Left ventricle myocardium superior (tissue), 1 donor: ENCODE measurements around the gene ZNF814. TPM values are rescaled to one million over a fixed set of nuclear protein-coding genes. Genes with fewer than 3 reads are reported as not detected.
"Not testable (repeated sequence)": the region's sequence is repeated elsewhere in the genome, so short reads cannot be mapped to it uniquely, and the experiment has no call there.

Experiments
- ATAC-seq: fragments of 200-7000 bp; cut with Tn5 transposase; one replicate; pipeline ENCODE4 v1.9.1; 2020; ENCODE audit warnings: mild to moderate bottlenecking, moderate library complexity
- DNase-seq: peaks from one replicate; pipeline ENCODE4 v3.0.0-alpha.2; 2020
- intact Hi-C: fragments of 100-400 bp; cut with micrococcal nuclease; formaldehyde crosslinking; loops from one replicate; pipeline ENCODE4 v1.11.0; 2022
- long read RNA-seq: library from polyadenylated mRNA; unstranded; transcript quantifications from one replicate; pipeline ENCODE4 v2.0.0, GENCODE V29; 2021
- total RNA-seq: library from RNA; stranded (reverse); fragmentation: NEBNext Ultra II Directional; extraction: Animal tissue kit (Norgen Biotek cat#: 25700); gene quantifications from one replicate; pipeline ENCODE4 v1.2.1, GENCODE V29; 2021
- donor health status: DM: no; HTN: yes; CAD: no; lungs with severe emphysema.

The ZNF814 gene
- 14.1 TPM for total RNA-seq
- long read RNA-seq, transcript ZNF814-208 (3 exons, 528 nt) = major isoform, 5 of 27 reads
- long read RNA-seq, partial matches to known transcripts = 0 of 27 reads
- long read RNA-seq, other reads (novel, unspliced or antisense) = 19 of 27 reads

DNA sequence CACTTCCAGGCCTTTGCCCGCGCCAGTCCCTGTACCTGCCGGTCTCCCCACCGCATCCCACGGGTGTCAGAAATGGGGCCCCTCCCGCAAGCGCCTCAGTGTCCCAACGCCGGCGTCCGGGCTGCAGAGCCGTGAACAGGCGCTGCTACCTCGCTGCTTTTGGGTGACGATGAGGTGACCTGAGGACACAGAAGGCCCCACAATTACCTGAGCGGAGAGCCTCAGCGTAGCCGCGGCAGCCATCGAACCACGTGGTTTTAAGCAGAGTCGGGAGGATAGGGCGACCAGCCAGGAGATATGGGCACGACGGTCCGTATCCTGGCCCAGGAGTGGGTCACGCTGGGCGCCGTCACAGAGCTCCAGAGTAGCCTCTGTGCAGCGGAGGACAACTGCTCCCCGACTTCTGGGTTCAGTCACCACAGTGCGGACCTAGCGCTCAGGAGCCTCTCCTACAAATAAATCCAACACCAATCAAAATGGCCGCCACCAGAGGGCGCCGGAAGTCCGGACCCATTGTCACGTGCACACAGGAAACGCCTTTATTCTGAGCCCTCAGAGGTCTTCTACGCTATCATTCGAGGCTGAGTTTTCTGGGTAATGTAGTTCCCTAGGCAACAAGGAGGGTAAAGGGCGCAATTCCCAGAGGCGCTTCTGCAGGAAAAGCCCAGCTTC, at the start of gene ZNF814:
ZNF814 (minus strand) TSS at position 478 of the 672 bp plus-strand sequence; CDS start at position 243, 235 bp downstream.
- ATAC-seq (peak; percentile 92), DNase-seq (peak; percentile 90)
- intact Hi-C loops = no loop called here

DNA sequence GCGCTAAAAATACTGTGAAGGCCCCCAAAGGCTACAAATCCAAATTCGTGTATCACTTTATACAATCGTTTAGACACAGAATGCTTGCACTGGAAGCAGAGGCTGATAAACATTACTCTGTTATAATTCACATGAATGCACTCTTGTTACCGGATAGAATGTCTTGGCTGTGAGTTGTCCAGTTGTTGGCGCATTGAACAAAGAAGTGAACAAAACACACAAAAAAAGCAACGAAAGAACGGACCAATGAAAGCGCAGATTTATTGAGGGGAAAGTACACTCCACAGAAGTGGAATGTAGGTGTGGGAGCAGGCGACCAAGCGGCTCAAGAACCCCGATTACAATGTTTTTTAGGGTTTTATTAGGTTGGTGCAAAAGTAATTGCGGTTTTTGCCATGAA, 46.9 kb upstream of the ZNF814 start:
- DNase-seq (no peak), ATAC-seq (no peak)
- intact Hi-C loops = no loop called here

DNA sequence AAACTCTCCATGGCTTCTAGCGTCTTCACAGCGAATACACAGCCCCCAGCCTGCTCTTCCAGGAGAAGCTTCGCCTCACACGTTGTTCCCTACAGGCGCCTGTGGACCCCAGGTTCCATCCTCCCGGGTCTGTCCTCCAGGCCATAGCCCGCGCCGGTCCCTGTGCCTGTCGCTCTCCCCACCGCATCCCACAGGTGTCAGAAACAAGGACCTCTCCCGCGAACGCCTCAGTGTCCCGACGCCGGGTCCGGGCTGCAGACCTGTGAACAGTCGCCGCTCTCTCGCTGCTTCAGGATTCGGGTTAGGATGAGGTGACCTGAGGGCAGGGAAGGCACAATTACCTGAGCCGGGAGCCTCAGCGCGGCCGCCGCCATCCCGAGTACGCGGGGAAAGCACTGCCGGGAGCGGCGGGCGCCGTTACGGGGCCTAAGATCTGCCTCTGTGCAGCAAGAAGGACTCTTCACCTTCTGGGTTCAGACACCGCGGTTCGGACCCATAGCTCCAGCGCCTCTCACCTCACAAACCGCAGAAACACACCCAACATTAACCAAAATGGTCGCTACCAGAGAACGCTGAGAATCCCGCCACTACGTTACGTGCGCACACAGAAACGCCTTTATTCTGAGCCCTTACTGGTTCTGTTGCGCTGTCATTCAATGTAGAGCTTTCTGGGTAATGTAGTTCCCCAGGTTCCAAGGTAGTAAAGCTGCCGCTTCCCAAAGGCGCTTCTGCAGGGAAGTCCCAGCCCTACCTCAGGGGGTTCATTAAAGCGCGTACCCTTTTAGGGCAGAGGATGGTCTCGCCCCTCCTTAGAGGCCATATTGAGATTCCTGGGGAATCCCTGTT, 46.2 kb upstream of the ZNF814 start, which contains the start of gene ZNF418:
ZNF418 (minus strand) TSS at position 583 of the 846 bp plus-strand sequence. CDS start 1,580 bp downstream, outside the sequence.
- intact Hi-C loops = no loop called here
- ATAC-seq (peak; percentile 98), DNase-seq (peak; percentile 58)

DNA sequence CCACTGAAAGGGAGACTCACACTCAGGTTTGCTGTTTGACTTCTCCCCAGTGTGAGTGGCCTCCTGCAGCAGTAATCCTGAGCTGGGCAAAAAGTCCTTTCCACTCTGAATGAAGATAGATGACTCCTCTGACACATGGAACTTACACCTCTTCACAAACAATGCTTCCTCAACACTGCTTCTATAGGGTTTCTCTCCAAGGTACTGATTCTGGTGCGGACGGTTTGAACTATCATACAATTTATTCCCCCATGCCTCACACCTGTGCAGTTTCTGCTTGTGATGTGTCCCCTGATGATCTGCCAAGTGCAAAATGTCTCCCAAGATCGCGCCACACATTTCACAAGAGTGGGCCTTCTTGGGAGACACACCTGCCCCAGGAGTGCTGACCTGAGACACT, 38.8 kb upstream of the ZNF814 start:
- intact Hi-C loops = no loop called here
- ATAC-seq (no peak), DNase-seq (no peak)

DNA sequence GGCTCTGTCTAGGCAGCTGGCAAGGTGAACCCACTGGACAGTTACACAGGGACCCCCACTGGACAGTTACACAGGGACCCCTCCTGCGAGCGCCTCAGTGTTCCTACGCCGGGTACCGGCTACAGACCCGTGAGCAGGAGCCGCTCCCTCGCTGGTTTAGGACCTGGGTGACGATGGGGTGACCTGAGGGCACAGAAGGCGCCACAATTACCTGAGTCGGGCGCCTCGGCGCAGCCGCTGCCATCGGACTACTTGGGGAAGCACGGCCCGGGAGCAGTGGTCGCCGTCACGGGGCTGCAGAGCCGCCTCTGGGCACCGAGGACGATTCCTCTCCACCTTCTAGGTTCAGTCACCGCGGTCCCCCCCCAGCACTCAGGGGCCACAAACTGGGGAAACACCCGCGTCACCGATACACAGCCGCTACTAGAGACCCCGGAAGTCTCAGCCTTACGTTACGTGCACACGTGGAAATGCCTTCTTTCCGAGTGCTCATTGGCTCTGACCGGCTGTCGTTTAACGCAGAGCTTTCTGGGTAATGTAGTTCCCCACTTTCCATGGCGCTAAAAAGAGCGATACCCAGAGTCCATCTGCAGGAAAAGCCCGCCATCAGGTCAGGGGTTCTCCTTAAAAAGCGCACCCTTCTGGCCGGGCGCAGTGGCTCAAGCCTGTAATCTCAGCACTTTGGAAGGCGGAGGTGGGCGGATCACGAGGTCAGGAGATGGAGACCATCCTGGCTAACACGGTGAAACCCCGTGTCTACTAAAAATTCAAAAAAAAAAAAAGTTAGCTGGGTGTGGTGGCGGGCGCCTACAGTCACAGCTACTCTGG, 27.5 kb upstream of the ZNF814 start, which contains the start of gene ZNF417:
ZNF417 (minus strand) TSS at position 425 of the 828 bp plus-strand sequence; CDS start at position 244, 181 bp downstream.
- ATAC-seq (peak; percentile 99), DNase-seq (peak; percentile 81)
- intact Hi-C loops = not testable (repeated sequence)

DNA sequence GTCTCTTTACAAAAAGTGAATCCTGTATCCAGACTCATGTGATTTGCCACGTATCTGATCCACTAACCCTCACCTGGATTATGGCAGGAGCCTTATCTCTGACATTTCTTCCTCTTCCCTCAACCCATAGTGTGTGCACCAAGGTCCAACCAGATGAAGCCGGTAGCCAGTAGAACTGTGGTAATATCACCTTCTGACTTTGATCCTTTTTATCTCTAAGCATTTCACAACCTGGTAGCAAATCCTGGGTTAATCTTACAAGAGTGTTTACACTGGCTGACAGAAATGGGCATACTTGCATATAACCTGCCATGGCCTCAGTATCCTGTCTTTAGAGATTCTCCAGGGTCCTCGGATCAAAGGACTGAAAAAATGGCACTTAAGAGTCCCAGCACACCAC, 25.7 kb upstream of the ZNF814 start:
- intact Hi-C loops = no loop called here
- ATAC-seq (no peak), DNase-seq (no peak)

DNA sequence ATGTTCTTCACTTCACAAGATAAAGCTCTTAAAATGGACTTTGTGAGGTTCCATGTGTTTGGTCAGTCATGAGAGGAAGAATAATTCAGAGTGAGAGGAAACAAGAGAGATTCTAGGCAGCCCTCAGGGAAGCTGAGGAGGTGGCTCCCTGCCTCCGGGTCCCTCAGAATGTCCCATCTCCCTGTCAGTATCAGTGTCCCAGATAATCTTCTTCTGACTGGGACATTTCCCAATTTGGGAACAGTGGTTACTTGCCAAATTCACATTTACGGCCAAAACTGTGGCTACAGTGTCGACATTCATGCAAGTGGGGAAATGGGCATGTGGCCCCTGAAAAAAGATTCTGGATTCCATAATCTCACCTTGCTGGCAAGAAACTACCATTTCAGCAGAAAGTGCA, 18.6 kb upstream of the ZNF814 start:
- ATAC-seq = no peak
- no peak for DNase-seq
- intact Hi-C loops = no loop called here

DNA sequence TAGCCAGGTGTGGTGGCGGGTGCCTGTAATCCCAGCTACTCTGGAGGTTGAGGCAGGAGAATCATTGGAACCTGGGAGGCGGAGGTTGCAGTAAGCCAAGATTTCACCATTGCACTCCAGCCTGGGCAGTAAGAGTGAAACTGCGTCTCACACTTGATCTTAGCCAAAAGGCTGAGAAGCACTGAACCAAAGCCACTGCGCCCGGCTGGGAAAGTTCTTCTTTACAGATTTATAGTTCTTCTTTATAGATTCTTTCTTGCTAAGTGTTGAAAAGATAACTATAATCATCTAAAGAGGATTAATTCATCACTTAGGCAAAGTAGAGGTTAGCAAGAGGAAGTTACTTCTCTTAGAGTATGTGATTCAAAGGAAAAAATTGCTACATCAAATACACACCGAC, 16.4 kb upstream of the ZNF814 start:
- DNase-seq (no peak), ATAC-seq (no peak)
- intact Hi-C loops = no loop called here

DNA sequence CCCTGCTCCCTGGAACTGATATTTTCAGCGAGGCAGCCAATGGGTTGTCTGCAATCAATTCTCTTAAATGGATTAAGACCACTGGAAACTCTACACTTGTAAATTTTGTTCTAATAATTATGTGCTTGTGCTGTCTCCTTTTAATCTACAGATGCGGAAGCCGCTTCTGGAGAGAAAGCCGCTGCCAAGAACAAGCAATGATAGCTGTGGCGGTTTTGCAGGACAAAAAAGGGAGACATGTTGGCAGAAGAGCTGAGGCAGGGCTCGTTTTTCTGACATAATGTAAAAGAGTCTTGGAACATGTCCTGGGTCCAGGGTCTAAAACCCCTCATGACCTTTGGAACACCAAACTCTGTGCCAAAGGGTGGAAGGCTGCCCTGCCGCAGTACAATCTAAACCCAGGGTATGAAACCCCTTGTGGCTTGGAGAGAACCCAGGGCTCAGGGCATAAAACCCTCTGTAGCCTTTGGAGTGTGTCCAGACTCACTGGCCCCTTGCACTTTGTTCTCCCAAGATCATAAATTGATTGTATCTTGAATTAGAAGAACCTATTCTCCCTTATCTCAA, 14.9 kb upstream of the ZNF814 start:
- ATAC-seq = no peak
- DNase-seq = no peak
- intact Hi-C loops = no loop called here

DNA sequence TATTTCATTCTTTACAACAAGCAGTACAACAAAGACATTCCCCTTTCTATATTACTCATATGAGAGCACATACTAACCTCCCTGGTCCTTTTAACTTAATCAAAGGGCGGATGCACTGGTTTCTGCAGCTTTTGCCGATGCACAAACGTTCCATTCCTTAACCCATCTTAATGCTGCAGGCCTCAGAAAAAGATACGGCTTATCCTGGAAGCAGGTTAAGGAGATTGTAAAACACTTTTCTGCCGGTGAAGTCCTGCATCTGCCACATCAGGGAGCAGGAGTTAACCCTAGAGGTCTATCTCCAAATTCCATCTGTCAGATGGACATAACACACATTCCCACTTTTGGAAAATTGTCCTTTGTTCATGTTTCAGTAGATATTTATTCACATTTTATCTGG, 11.5 kb upstream of the ZNF814 start:
- DNase-seq (no peak), ATAC-seq (no peak)
- intact Hi-C loops = no loop called here

DNA sequence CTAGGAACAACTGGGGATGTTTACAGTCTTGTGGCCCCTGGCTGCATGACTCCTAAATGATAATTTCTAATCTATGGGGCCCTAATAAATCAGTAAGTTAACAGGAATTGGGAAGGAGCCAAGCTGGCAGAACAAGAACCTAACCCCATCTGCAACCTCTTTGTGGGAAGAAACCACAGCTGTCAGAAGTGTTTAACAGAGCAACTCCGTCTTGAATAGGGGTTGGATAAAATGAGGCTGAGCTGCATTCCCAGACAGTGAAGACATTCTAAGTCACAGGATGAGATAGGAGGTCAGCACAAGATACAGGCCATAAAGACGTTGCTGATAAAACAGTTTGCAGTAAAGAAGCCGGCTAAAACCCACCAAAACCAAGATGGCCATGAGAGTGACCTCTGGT, 1.9 kb upstream of the ZNF814 start:
- intact Hi-C loops, DNase-seq, ATAC-seq: not testable (repeated sequence)

DNA sequence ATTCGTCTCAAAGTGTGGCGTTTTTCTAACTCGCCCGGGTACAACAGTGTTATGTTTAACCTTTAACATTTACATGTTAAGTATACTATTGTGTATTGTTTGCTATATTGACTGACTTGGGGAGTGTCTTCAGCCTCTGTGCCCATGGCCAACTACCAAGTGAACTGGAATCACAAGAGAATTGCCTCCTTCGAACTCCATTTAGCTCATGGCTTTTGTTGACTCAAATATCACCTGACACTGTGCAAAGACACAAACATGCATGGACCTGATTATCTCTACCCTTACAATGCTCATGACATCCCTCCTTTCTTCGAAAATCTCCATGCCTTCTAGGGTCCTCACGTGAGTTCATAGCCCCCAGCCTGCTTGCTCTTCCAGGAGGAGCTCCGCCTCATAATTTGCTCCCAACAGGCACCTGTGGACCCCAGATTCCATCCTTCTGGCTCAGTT, 704 bp downstream of the ZNF814 start:
- intact Hi-C loops = no loop called here
- ATAC-seq = no peak
- no peak for DNase-seq

DNA sequence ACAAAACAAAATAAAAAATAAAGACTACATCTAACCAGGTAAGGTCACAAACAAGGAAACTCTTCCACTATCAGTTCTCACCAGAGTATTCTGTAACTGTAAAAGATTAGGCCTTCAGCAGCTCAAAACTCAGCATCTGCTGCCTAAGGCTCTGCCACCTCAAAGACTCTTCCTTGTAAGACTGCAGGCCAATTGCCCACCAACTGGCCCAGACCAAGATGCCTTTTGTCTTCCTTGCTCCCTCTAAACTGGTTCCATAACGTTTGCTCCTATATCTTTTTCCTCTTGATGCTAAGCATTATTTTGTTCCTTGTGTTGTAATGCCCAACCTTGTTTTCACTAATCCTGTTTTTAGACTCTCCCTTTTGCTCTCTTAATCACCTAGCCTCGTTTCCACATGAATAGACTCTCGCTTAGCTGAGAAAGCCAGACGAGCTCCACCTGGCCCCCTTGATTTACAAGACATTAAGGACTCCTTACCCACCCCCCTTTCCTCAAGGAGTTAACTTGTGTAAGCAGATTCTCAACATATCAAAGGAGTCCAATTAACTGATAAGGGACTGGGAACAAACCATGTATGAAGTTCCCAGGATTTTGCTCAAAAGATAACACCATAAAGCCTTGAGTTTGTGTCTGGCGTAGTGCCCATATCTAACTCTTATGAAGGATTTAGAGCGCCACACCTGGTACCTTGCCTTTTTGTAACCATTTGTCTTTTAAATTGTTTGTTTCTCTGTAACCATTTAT, 1.5 kb downstream of the ZNF814 start:
- intact Hi-C loops = no loop called here
- ATAC-seq = no peak
- DNase-seq = no peak

DNA sequence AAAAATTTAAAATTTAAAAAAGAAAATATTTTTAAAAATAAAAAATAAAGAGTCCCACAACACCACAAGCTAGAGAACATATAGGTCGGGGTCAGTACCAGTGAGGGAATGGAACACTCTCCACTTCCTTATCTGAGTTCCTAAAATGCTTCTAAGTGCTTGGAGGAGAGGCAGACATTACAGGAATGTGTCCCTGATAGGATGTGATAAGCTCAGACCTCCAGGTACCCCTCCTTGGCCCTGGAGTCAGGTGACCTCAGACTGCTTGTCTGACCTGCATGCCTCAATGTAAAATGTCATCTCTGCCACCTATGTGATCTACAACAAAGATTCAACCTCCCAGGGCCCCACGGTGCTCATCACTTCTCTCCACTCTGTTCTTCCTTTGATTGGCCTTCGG, 2.8 kb downstream of the ZNF814 start:
- DNase-seq (no peak), ATAC-seq (peak; percentile 26)
- intact Hi-C loops = no loop called here

DNA sequence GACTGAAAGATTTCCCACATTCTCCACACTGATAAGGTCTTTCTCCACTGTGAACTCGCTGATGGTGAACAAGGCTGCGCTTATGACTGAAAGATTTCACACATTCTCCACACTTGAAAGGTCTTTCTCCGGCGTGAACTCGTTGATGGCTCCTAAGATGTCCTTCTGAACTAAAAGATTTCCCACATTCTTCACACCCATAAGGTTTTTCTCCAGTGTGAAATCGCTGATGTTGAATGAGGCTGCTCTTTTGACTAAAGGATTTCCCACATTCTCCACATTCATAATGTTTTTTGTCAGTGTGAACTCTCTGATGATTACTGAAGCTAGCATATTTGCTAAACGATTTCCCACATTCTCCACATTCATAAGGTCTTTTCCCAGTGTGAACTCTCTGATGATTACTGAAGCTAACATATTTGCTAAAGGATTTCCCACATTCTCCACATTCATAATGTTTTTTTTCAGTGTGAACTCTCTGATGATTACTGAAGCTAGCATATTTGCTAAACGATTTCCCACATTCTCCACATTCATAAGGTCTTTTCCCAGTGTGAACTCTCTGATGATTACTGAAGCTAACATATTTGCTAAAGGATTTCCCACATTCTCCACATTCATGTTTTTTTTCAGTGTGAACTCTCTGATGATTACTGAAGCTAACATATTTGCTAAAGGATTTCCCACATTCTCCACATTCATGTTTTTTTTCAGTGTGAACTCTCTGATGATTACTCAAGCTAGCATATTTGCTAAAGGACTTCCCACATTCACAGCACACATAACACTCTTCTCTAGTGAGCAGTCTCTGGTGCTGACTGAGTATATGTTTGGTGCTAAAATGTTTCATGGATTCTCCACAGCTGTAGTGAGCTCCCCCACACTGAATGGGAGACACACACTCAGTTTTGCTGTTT, 14.7 kb downstream of the ZNF814 start:
- ATAC-seq, DNase-seq, intact Hi-C loops: not testable (repeated sequence)

DNA sequence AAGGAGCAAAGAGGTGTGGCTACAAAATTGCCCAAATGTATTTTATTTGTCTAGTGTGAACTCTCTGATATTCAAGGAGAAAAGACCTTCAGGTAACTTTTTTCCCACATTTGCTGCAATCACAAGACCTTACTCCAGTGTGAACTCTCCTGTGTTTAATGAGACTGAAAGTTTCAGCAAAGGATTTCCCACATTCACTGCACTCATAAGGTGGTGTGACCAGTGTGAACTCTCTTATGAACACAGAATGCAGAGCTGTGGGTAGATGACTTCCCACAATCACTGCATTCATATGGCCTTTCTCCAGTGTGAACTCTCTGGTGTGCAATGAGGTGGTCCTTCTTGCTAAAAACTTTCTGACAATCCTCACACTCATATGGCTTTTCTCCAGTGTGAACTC, 16.4 kb downstream of the ZNF814 start:
- ATAC-seq (no peak), DNase-seq (no peak)
- intact Hi-C loops = no loop called here

DNA sequence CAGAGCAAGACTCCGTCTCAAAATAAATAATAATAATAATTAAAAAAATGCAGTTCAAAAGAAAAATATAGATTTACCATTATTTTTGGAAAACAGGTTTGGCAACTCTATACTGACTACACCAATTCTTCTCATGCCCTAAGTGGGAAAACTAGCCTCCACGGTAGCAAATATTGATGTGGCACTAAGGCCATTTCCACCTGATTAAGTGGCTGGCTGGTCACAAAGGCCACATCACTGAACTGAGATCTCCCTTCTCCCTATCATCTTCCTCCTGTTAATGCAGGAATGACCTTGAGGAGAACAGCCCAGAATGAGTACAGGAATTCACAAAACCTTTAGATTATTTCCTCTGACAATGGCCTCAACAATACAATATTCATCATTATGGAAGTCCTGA, 18.6 kb downstream of the ZNF814 start:
- intact Hi-C loops = no loop called here
- ATAC-seq (no peak), DNase-seq (no peak)
